Measurements from ENCODE around the gene FAM216B. TPM values are rescaled to one million over a fixed set of nuclear protein-coding genes. Genes with fewer than 3 reads are reported as not detected.

The FAM216B gene
- total and polyA plus RNA-seq, 2 of the 8 experiments (the other 6 are each of a cell fraction or from before 2014, with no cell fraction given), result not detected

DNA sequence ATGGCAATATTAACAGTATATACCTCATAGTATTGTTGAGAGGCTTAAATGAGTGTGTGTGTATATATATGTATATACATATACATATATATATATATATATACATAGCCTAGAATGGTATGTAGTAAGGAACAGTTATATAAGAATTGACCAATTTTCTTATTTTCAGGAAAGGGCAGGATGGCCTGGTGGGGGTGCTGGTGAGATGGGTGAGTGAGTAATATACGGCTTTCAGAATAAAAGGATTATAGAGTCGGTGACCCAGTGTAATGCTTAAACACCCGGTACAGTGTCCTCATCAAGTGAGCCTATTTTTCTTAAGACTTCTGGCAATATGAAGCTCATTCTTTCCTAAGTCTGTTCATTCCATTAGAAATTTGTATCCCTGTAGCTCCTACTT lies 11.7 kb upstream of the FAM216B start (continued):
- TF ChIP-seq, protein P1, sequence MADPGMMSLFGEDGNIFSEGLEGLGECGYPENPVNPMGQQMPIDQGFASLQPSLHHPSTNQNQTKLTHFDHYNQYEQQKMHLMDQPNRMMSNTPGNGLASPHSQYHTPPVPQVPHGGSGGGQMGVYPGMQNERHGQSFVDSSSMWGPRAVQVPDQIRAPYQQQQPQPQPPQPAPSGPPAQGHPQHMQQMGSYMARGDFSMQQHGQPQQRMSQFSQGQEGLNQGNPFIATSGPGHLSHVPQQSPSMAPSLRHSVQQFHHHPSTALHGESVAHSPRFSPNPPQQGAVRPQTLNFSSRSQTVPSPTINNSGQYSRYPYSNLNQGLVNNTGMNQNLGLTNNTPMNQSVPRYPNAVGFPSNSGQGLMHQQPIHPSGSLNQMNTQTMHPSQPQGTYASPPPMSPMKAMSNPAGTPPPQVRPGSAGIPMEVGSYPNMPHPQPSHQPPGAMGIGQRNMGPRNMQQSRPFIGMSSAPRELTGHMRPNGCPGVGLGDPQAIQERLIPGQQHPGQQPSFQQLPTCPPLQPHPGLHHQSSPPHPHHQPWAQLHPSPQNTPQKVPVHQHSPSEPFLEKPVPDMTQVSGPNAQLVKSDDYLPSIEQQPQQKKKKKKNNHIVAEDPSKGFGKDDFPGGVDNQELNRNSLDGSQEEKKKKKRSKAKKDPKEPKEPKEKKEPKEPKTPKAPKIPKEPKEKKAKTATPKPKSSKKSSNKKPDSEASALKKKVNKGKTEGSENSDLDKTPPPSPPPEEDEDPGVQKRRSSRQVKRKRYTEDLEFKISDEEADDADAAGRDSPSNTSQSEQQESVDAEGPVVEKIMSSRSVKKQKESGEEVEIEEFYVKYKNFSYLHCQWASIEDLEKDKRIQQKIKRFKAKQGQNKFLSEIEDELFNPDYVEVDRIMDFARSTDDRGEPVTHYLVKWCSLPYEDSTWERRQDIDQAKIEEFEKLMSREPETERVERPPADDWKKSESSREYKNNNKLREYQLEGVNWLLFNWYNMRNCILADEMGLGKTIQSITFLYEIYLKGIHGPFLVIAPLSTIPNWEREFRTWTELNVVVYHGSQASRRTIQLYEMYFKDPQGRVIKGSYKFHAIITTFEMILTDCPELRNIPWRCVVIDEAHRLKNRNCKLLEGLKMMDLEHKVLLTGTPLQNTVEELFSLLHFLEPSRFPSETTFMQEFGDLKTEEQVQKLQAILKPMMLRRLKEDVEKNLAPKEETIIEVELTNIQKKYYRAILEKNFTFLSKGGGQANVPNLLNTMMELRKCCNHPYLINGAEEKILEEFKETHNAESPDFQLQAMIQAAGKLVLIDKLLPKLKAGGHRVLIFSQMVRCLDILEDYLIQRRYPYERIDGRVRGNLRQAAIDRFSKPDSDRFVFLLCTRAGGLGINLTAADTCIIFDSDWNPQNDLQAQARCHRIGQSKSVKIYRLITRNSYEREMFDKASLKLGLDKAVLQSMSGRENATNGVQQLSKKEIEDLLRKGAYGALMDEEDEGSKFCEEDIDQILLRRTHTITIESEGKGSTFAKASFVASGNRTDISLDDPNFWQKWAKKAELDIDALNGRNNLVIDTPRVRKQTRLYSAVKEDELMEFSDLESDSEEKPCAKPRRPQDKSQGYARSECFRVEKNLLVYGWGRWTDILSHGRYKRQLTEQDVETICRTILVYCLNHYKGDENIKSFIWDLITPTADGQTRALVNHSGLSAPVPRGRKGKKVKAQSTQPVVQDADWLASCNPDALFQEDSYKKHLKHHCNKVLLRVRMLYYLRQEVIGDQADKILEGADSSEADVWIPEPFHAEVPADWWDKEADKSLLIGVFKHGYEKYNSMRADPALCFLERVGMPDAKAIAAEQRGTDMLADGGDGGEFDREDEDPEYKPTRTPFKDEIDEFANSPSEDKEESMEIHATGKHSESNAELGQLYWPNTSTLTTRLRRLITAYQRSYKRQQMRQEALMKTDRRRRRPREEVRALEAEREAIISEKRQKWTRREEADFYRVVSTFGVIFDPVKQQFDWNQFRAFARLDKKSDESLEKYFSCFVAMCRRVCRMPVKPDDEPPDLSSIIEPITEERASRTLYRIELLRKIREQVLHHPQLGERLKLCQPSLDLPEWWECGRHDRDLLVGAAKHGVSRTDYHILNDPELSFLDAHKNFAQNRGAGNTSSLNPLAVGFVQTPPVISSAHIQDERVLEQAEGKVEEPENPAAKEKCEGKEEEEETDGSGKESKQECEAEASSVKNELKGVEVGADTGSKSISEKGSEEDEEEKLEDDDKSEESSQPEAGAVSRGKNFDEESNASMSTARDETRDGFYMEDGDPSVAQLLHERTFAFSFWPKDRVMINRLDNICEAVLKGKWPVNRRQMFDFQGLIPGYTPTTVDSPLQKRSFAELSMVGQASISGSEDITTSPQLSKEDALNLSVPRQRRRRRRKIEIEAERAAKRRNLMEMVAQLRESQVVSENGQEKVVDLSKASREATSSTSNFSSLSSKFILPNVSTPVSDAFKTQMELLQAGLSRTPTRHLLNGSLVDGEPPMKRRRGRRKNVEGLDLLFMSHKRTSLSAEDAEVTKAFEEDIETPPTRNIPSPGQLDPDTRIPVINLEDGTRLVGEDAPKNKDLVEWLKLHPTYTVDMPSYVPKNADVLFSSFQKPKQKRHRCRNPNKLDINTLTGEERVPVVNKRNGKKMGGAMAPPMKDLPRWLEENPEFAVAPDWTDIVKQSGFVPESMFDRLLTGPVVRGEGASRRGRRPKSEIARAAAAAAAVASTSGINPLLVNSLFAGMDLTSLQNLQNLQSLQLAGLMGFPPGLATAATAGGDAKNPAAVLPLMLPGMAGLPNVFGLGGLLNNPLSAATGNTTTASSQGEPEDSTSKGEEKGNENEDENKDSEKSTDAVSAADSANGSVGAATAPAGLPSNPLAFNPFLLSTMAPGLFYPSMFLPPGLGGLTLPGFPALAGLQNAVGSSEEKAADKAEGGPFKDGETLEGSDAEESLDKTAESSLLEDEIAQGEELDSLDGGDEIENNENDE (IDR thresholded peaks at IDR 0.05; ENCODE audit: insufficient replicate concordance, low read length), result no peak
- TF ChIP-seq ZNF274 (IDR thresholded peaks at IDR 0.05; ENCODE audit: borderline replicate concordance, extremely low read depth, low read length) (no peak), JUND (IDR thresholded peaks at IDR 0.05; ENCODE audit: low read length) (no peak), CBX5 (IDR thresholded peaks at IDR 0.05; ENCODE audit: low read depth, low read length) (no peak), RAD21 (IDR thresholded peaks at IDR 0.05 in 1 of 2, conservative IDR thresholded peaks at IDR 0.05 in 1 of 2; ENCODE audit: low read depth in 2 of 2, low read length in 2 of 2) (peak; percentile 41 to 47; a peak in 3 of 4 replicates), POLR2AphosphoS5 (IDR thresholded peaks at IDR 0.05; ENCODE audit: low read depth, low read length) (no peak), NANOG (IDR thresholded peaks at IDR 0.05; ENCODE audit: insufficient read depth, low read depth, low read length, poor library complexity, severe bottlenecking) (no peak), ASH2L (IDR thresholded peaks at IDR 0.05; ENCODE audit: low read length) (no peak), BRCA1 (IDR thresholded peaks at IDR 0.05; ENCODE audit: low read depth, low read length) (no peak), TEAD4 (IDR thresholded peaks at IDR 0.05; ENCODE audit: low read depth, low read length) (no peak)
- TF ChIP-seq, protein P2, sequence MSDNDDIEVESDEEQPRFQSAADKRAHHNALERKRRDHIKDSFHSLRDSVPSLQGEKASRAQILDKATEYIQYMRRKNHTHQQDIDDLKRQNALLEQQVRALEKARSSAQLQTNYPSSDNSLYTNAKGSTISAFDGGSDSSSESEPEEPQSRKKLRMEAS (IDR thresholded peaks at IDR 0.05), result no peak
